Esophagus squamous epithelium (tissue), 5 donors: Measurements from ENCODE around the gene DPH1. TPM values are rescaled to one million over a fixed set of nuclear protein-coding genes. Genes with fewer than 3 reads are reported as not detected.
A peak's percentile ranks its signal among the peaks of the same experiment; 100 is the strongest.

Experiments used
- DNase-seq: peaks from one replicate; lab custom pipeline; 2025; lab: John Stamatoyannopoulos, UW
- H3K27ac ChIP-seq, 4 donors: fragments of 200-600 bp; sonication (generic); one replicate each; pipeline ENCODE4 v1.5.1; 2016 to 2019; ENCODE audit warnings: mild to moderate bottlenecking in 1 of 4
- H3K27me3 ChIP-seq, 4 donors: fragments of 200-600 bp; sonication (generic); 1 replicate in 3 of 4; 2 replicates in 1 of 4; pipeline versions ENCODE4 v1.5.1 to v1.6.0; 2017 to 2021; ENCODE audit warnings: antibody characterized with exemption in 1 of 4
- H3K36me3 ChIP-seq, 3 donors: fragments of 200-600 bp; sonication (generic); one replicate each; pipeline ENCODE4 v1.5.1; 2016 to 2019
- H3K4me1 ChIP-seq, 3 donors: fragments of 200-600 bp; sonication (generic); one replicate each; pipeline ENCODE4 v1.5.1; 2017 to 2019
- H3K4me3 ChIP-seq, 4 donors: fragments of 200-600 bp; sonication (generic); 1 replicate in 3 of 4; 2 replicates in 1 of 4; pipeline ENCODE4 v1.5.1; 2016 to 2019; ENCODE audit warnings: mild to moderate bottlenecking in 2 of 4, moderate library complexity in 1 of 4
- H3K9me3 ChIP-seq, 3 donors: fragments of 200-600 bp; sonication (generic); one replicate each; pipeline ENCODE4 v1.5.1; 2016 to 2019
- CTCF ChIP-seq, 6 experiments: fragments of 450-650 bp in 4 of 6; fragments of 200-600 bp in 2 of 6; sonication (generic) in 2 of 6; IDR thresholded peaks; one replicate each; pipeline ENCODE4 v1.5.1; 2016 to 2019; ENCODE audit warnings: antibody characterized with exemption in 6 of 6, mild to moderate bottlenecking in 4 of 6, moderate library complexity in 4 of 6
- POLR2A ChIP-seq, 4 donors: fragments of 450-650 bp; IDR thresholded peaks; one replicate each; pipeline ENCODE4 v1.6.1; 2017; ENCODE audit warnings: antibody characterized with exemption in 4 of 4, mild to moderate bottlenecking in 4 of 4, moderate library complexity in 3 of 4
- WGBS, 2 donors: methylation state at CpG; one replicate each; pipeline ENCODE4 v1.1.5; 2018; 5-methylcytosine and 5-hydroxymethylcytosine counted together
- intact Hi-C: fragments of 100-400 bp; cut with DNase I; formaldehyde crosslinking; loops from one replicate; pipeline ENCODE4 v1.15.0; 2022
- total RNA-seq, 4 donors: library from RNA; depleted of rRNA; stranded (reverse); fragments of >200 nt; gene quantifications; one replicate each; pipeline ENCODE4 v1.1.0, GENCODE V29; 2016
- donor health status: DM: yes; HTN: yes; CAD: no.

DPH1 gene
- total RNA-seq, 4 donors from 2014 or later: 14.9 to 55.7 (median 22.7) TPM

DNA sequence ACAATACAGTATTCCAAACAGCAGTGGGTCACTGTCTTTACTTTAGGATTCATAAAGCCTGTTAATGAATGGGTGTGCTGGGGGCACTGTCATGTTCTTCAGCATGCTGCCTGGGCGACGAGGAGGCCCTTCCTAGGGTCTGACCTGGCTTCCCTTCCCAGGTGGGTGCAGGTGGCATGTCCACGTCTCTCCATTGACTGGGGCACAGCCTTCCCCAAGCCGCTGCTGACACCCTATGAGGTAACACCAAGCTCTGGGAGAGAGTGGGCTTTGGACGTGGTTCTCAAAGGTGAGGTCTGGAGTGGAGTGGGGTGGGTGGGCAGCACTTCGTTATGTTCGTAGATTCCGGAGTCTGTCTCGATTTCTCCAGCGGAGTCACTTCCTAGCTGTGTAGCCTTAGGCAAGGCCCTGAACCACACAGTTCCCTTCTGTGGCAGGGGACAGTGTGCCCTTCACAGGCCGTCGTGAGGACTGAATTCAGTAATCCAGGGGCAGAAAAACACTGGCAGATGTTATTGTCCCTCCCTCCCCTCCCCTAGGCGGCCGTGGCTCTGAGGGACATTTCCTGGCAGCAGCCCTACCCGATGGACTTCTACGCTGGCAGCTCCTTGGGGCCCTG lies 11.1 kb downstream of the DPH1 start:
- no peak for TF ChIP-seq CTCF (IDR thresholded peaks at IDR 0.05)
- TF ChIP-seq POLR2A (IDR thresholded peaks at IDR 0.05): no peak
- H3K27ac ChIP-seq: peak overlapping the region; percentile 90 to 95 (median 92)
- WGBS, 2 donors: 65 to 100% methylated on average over 1 to 7 of the region's 16 CpGs
- H3K27me3 ChIP-seq: no peaks in the 10 kb centered on the region
- DNase-seq: no peak
- no peaks in the 10 kb centered on the region for H3K9me3 ChIP-seq
- H3K4me3 ChIP-seq: peak overlapping the region; percentile 63 to 85 (median 78)
- H3K4me1 ChIP-seq: peaks cover 15 to 37% (median 28%) of the 10 kb centered on the region in 3 donors
- intact Hi-C loops: no loop called here
- H3K36me3 ChIP-seq: peaks cover 6 to 62% (median 10%) of the 10 kb centered on the region in 3 donors

GRCh38 chr17:2041561-2042389 lies 11.8 kb downstream of the DPH1 start, which contains the start of gene OVCA2:
Gene OVCA2 (plus strand): TSS chr17:2042022. CDS start chr17:2042048, 26 bp downstream.
- peaks cover 4 to 55% (median 6%) of the 10 kb centered on the region in 3 donors for H3K36me3 ChIP-seq
- H3K4me1 ChIP-seq: peaks cover 15 to 37% (median 28%) of the 10 kb centered on the region in 3 donors
- DNase-seq: peak; percentile 55
- TF ChIP-seq POLR2A (IDR thresholded peaks at IDR 0.05): peak in 3 of 4 donors; percentile 2 to 72 (median 55)
- TF ChIP-seq CTCF (IDR thresholded peaks at IDR 0.05): peak in 4 of 6 experiments; percentile 39 to 79 (median 44)
- H3K27ac ChIP-seq: peak within 1 kb of the TSS; percentile 90 to 95 (median 92)
- peak within 1 kb of the TSS; percentile 63 to 85 (median 78) for H3K4me3 ChIP-seq
- intact Hi-C loops: no loop called here
- no peaks in the 10 kb centered on the region for H3K27me3 ChIP-seq
- WGBS, 2 donors: 1% methylated on average over 12 to 15 of the region's 93 CpGs
- no peaks in the 10 kb centered on the region for H3K9me3 ChIP-seq

- TF ChIP-seq CTCF (IDR thresholded peaks at IDR 0.05) (no peak), POLR2A (IDR thresholded peaks at IDR 0.05) (no peak)
- Histone ChIP-seq H3K9me3 (no peaks in the 10 kb centered on the region), H3K27ac (peak overlapping the region; percentile 90 to 95 (median 92)), H3K4me1 (peaks cover 15 to 37% (median 28%) of the 10 kb centered on the region in 3 donors), H3K27me3 (no peaks in the 10 kb centered on the region), H3K36me3 (peaks cover 0 to 48% (median 6%) of the 10 kb centered on the region in 3 donors), H3K4me3 (peak overlapping the region; percentile 63 to 85 (median 78))
- DNase-seq: no peak
- intact Hi-C loops: no loop called here
- 3 to 16% methylated on average over 6 to 14 of the region's 17 CpGs for WGBS, 2 donors
Observed at GRCh38 chr17:2042390-2042847, 12.5 kb downstream of the DPH1 start.

DNA sequence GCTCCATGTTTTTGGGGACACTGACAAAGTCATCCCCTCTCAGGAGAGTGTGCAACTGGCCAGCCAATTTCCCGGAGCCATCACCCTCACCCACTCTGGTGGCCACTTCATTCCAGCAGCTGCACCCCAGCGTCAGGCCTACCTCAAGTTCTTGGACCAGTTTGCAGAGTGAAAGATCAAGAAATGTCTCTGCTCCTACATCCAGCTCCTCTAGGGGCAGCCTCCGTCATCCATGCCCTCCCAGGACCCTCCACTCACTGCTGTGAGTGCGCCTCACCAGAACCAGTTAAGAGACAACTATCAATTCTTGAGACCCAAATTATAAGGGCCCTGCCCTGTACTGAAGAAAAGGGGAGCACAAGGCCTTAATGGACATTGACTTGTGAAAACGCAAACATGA lies 13.0 kb downstream of the DPH1 start:
- peak overlapping the region; percentile 90 to 95 (median 92) for H3K27ac ChIP-seq
- peaks cover 15 to 37% (median 28%) of the 10 kb centered on the region in 3 donors for H3K4me1 ChIP-seq
- intact Hi-C loops: no loop called here
- H3K4me3 ChIP-seq: peak overlapping the region; percentile 63 to 85 (median 78)
- H3K9me3 ChIP-seq: no peaks in the 10 kb centered on the region
- H3K27me3 ChIP-seq: no peaks in the 10 kb centered on the region
- DNase-seq: no peak
- 78 to 84% methylated on average over 4 to 5 of the region's 5 CpGs for WGBS, 2 donors
- peaks cover 0 to 43% (median 6%) of the 10 kb centered on the region in 3 donors for H3K36me3 ChIP-seq
- TF ChIP-seq CTCF (IDR thresholded peaks at IDR 0.05) (no peak), POLR2A (IDR thresholded peaks at IDR 0.05) (no peak)
